Heart left ventricle (tissue), 16 donors: Measurements from ENCODE around the gene CCDC34. TPM values are rescaled to one million over a fixed set of nuclear protein-coding genes. Genes with fewer than 3 reads are reported as not detected.

Experiments used
- ATAC-seq, 4 donors: fragments of 200-7000 bp; cut with Tn5 transposase; one replicate each; pipeline ENCODE4 v1.9.1; 2020 to 2022; ENCODE audit warnings: moderate library complexity in 4 of 4, mild to moderate bottlenecking in 3 of 4, moderate number of reproducible peaks in 1 of 4
- DNase-seq, 5 donors: peaks; one replicate each; pipeline ENCODE4 v3.0.0-alpha.2; 2020
- H3K27ac ChIP-seq, 12 donors: fragments of 200-600 bp; sonication (generic) in 4 of 12; one replicate each; pipeline versions ENCODE4 v1.5.0 to v1.8.0; 2016 to 2022; ENCODE audit warnings: mild to moderate bottlenecking in 2 of 12
- H3K27me3 ChIP-seq, 9 donors: fragments of 200-600 bp; sonication (generic) in 2 of 9; one replicate each; pipeline versions ENCODE4 v1.5.1 to v1.8.0; 2016 to 2022; ENCODE audit warnings: mild to moderate bottlenecking in 3 of 9
- H3K36me3 ChIP-seq, 9 donors: fragments of 200-600 bp; sonication (generic) in 2 of 9; one replicate each; pipeline versions ENCODE4 v1.5.0 to v1.8.0; 2018 to 2022; ENCODE audit warnings: mild to moderate bottlenecking in 2 of 9
- H3K4me1 ChIP-seq, 12 donors: fragments of 200-600 bp; sonication (generic) in 4 of 12; one replicate each; pipeline versions ENCODE4 v1.5.0 to v1.8.0; 2016 to 2022; ENCODE audit warnings: mild to moderate bottlenecking in 3 of 12
- H3K4me3 ChIP-seq, 12 donors: fragments of 200-600 bp; sonication (generic) in 4 of 12; one replicate each; pipeline versions ENCODE4 v1.5.0 to v1.8.0; 2017 to 2022; ENCODE audit warnings: mild to moderate bottlenecking in 9 of 12, moderate library complexity in 4 of 12
- H3K9me3 ChIP-seq, 12 donors: fragments of 200-600 bp; sonication (generic) in 4 of 12; one replicate each; pipeline versions ENCODE4 v1.5.0 to v1.8.0; 2016 to 2022; ENCODE audit warnings: mild to moderate bottlenecking in 1 of 12
- CTCF ChIP-seq, 12 donors: fragments of 200-600 bp; sonication (generic) in 4 of 12; IDR thresholded peaks; one replicate each; pipeline versions ENCODE4 v1.5.0 to v1.8.0; 2018 to 2022; ENCODE audit warnings: antibody characterized with exemption in 12 of 12, mild to moderate bottlenecking in 5 of 12
- POLR2A ChIP-seq, 2 donors: fragments of 450-650 bp; IDR thresholded peaks; one replicate each; pipeline ENCODE4 v1.6.1; 2017; ENCODE audit warnings: antibody characterized with exemption in 2 of 2, mild to moderate bottlenecking in 2 of 2, moderate library complexity in 2 of 2
- WGBS, 4 donors: extraction: QIAGEN DNeasy Blood & Tissue Kit in 2 of 4; methylation state at CpG; one replicate each; pipeline versions ENCODE4 v1.1.5 to v1.1.7; 2013 to 2018; 5-methylcytosine and 5-hydroxymethylcytosine counted together
- intact Hi-C, 10 donors: fragments of 100-400 bp; cut with DNase I; formaldehyde crosslinking; loops; one replicate each; pipeline versions ENCODE4 v1.11.1 to v1.14.2; 2022
- polyA plus RNA-seq, 2 donors: library from polyadenylated mRNA; stranded (reverse); fragments of 200-250 nt; gene quantifications; one replicate each; pipeline ENCODE4 v1.2.3, GENCODE V29; 2013
- total RNA-seq, 9 donors: library from RNA; depleted of rRNA in 2 of 9; stranded (reverse); fragments of >200 nt in 2 of 9; fragmentation: NEBNext Ultra II Directional in 3 of 9; extraction: Animal tissue kit (Norgen Biotek cat#: 25700) in 3 of 9; gene quantifications; one replicate each; pipeline versions ENCODE4 v1.1.0 to v1.2.4, GENCODE V29; 2016 to 2023
- donor health status: ischemic (EF 13 %, LVEDD 7.1; RV severe dilation, severe dysfunction).
- donor health status: healthy with polysubstance abuse.
- donor health status: DM: no; HTN: yes; CAD: no.
- donor health status: DM: no; HTN: no; CAD: no.
- donor health status: ischemic (EF 25% LVEDD 6.9; RV normal size, moderate dysfunction).
- donor health status: ischemic (EF 25% LVEDD 5.7; RV mildly dilated, moderate dysfunction).
- donor health status: healthy.
- donor health status: DM: yes; HTN: yes; CAD: no.
- donor health status: ischemic (EF 35%, LVEDD 5.7; RV mildly dilated, moderate dysfunction).
- donor health status: nonischemic (EF 11% LVEDD 7.7; RV severe dilation, severe dysfunction).
- donor health status: DM: yes; HTN: yes; CAD: no.
- donor health status: PGD.
- donor health status: ischemic (EF 29% LVEDD 5.4; RV normal size, mild dysfunction).
- donor health status: nonischemic (EF 23%, LVEDD 6.1; RV moderate dilation, normal function).

CCDC34 gene
- total and polyA plus RNA-seq, 11 donors = 1.1 to 8.3 (median 3.0) TPM

- 78 to 95% (median 93%) methylated on average over 5 of the region's 5 CpGs for WGBS, 4 donors
- H3K36me3 ChIP-seq = peaks cover 0 to 79% (median 11%) of the 10 kb centered on the region in 9 donors
- intact Hi-C loops = loop anchor here in 1 of 10 donors (10.0 kb wide), 1 partner anchor 94 kb away; the partner anchor contains the start of gene LGR4
These were observed 18.2 kb upstream of the CCDC34 start for GRCh38 chr11:27381238-27381666.

GRCh38 chr11:27380771-27381170 lies 17.8 kb upstream of the CCDC34 start:
- TF ChIP-seq CTCF (IDR thresholded peaks at IDR 0.05) (no peak), POLR2A (IDR thresholded peaks at IDR 0.05) (no peak)
- WGBS, 4 donors = 96 to 99% (median 97%) methylated on average over 2 of the region's 2 CpGs
- no peaks in the 10 kb centered on the region for H3K9me3 ChIP-seq
- H3K4me1 ChIP-seq = peaks cover 0 to 14% (median 0%) of the 10 kb centered on the region in 12 donors
- H3K27ac ChIP-seq = no peak overlapping the region
- peaks cover 0 to 84% (median 11%) of the 10 kb centered on the region in 9 donors for H3K36me3 ChIP-seq
- ATAC-seq (no peak), DNase-seq (no peak)
- no peak overlapping the region for H3K4me3 ChIP-seq
- no peaks in the 10 kb centered on the region for H3K27me3 ChIP-seq
- intact Hi-C loops = loop anchor here in 1 of 10 donors (10.0 kb wide), 1 partner anchor 94 kb away; the partner anchor contains the start of gene LGR4

More at GRCh38 chr11:27381238-27381666, 18.2 kb upstream of the CCDC34 start:
- no peaks in the 10 kb centered on the region for H3K9me3 ChIP-seq
- DNase-seq (no peak), ATAC-seq (no peak)
- peaks cover 0 to 19% (median 0%) of the 10 kb centered on the region in 12 donors for H3K4me1 ChIP-seq
- H3K27ac ChIP-seq = no peak overlapping the region
- H3K4me3 ChIP-seq = no peak overlapping the region
- H3K27me3 ChIP-seq = no peaks in the 10 kb centered on the region
- no peak for TF ChIP-seq POLR2A (IDR thresholded peaks at IDR 0.05)
- TF ChIP-seq CTCF (IDR thresholded peaks at IDR 0.05) = no peak

- no peaks in the 10 kb centered on the region for H3K9me3 ChIP-seq
- peaks cover 0 to 4% (median 0%) of the 10 kb centered on the region in 12 donors for H3K4me1 ChIP-seq
- 79 to 82% (median 81%) methylated on average over 3 of the region's 3 CpGs for WGBS, 4 donors
- intact Hi-C loops = loop anchor here in 1 of 10 donors (5.0 kb wide), 1 partner anchor 93 kb away; the partner anchor contains the start of gene LGR4
- ATAC-seq (no peak), DNase-seq (no peak)
- H3K27ac ChIP-seq = no peak overlapping the region
- H3K4me3 ChIP-seq = no peak overlapping the region
- peaks cover 0 to 91% (median 11%) of the 10 kb centered on the region in 9 donors for H3K36me3 ChIP-seq
- no peaks in the 10 kb centered on the region for H3K27me3 ChIP-seq
- TF ChIP-seq CTCF (IDR thresholded peaks at IDR 0.05) (no peak), POLR2A (IDR thresholded peaks at IDR 0.05) (no peak)
These were observed 16.4 kb upstream of the CCDC34 start for GRCh38 chr11:27379449-27379848.

GRCh38 chr11:27375370-27375769 lies 12.4 kb upstream of the CCDC34 start:
- H3K27ac ChIP-seq = no peak overlapping the region
- no peaks in the 10 kb centered on the region for H3K27me3 ChIP-seq
- intact Hi-C loops = loop anchor here in 1 of 10 donors (5.0 kb wide), 1 partner anchor 97 kb away; the partner anchor contains the start of gene LGR4
- peaks cover 0 to 97% (median 25%) of the 10 kb centered on the region in 9 donors for H3K36me3 ChIP-seq
- DNase-seq = no peak
- ATAC-seq = no peak
- no peak overlapping the region for H3K4me3 ChIP-seq
- H3K9me3 ChIP-seq = no peaks in the 10 kb centered on the region
- TF ChIP-seq CTCF (IDR thresholded peaks at IDR 0.05) = no peak
- WGBS, 4 donors = 89 to 98% (median 95%) methylated on average over 2 of the region's 2 CpGs
- H3K4me1 ChIP-seq = no peaks in the 10 kb centered on the region
